HG02678 (cell line): ENCODE measurements around the gene NANOS1.

Source experiments
- ATAC-seq: cut with Tn5 transposase; IDR thresholded peaks from one replicate; pipeline ENCODE4 v1.9.1; 2021; ENCODE audit warnings: mild to moderate bottlenecking, moderate library complexity; ENCODE audit not compliant: unreplicated experiment

NANOS1 gene

GRCh38 chr10:119029613-119030420, at the start of gene NANOS1:
NANOS1 (plus strand) TSS chr10:119029714; CDS start chr10:119029802, 88 bp downstream.
- ATAC-seq = peak; percentile 22

- no peak for ATAC-seq
Observed at GRCh38 chr10:118980135-118980865, 49.2 kb upstream of the NANOS1 start.

- no peak for ATAC-seq
Observed at GRCh38 chr10:118980870-118981269, 48.6 kb upstream of the NANOS1 start.

- no peak for ATAC-seq
Observed at GRCh38 chr10:118981946-118982345, 47.6 kb upstream of the NANOS1 start.

GRCh38 chr10:118982366-118982765, 47.1 kb upstream of the NANOS1 start:
- no peak for ATAC-seq

- ATAC-seq = no peak
Observed at GRCh38 chr10:118983263-118983662, 46.3 kb upstream of the NANOS1 start.

- ATAC-seq = no peak
Observed at GRCh38 chr10:118985576-118985975, 43.9 kb upstream of the NANOS1 start.

- peak; percentile 74 for ATAC-seq
Observed at GRCh38 chr10:118986815-118987790, 42.4 kb upstream of the NANOS1 start.

- no peak for ATAC-seq
Observed at GRCh38 chr10:118990326-118990725, 39.2 kb upstream of the NANOS1 start.

- no peak for ATAC-seq
Observed at GRCh38 chr10:118992496-118992895, 37.0 kb upstream of the NANOS1 start.

GRCh38 chr10:118993214-118993613, 36.3 kb upstream of the NANOS1 start:
- no peak for ATAC-seq

- no peak for ATAC-seq
Observed at GRCh38 chr10:118994321-118994720, 35.2 kb upstream of the NANOS1 start.

GRCh38 chr10:118995739-118996138, 33.8 kb upstream of the NANOS1 start:
- no peak for ATAC-seq

- no peak for ATAC-seq
Observed at GRCh38 chr10:118997379-118997778, 32.1 kb upstream of the NANOS1 start.

- ATAC-seq = no peak
Observed at GRCh38 chr10:118998183-118998582, 31.3 kb upstream of the NANOS1 start.

GRCh38 chr10:119001717-119002500, 27.6 kb upstream of the NANOS1 start:
- no peak for ATAC-seq

GRCh38 chr10:119003572-119004289, 25.8 kb upstream of the NANOS1 start:
- ATAC-seq = no peak

- ATAC-seq = no peak
Observed at GRCh38 chr10:119005362-119006043, 24.0 kb upstream of the NANOS1 start.
